IPS-11a (cell line): Measurements from ENCODE around the gene MYL5.
"Not testable (repeated sequence)": the region's sequence is repeated elsewhere in the genome, so short reads cannot be mapped to it uniquely, and the experiment has no call there.

Experiments
- H3K4me3 ChIP-seq: one replicate; pipeline ENCODE4 v1.5.1; 2013; ENCODE audit warnings: low read depth, low read length, control low read depth

The MYL5 gene

DNA sequence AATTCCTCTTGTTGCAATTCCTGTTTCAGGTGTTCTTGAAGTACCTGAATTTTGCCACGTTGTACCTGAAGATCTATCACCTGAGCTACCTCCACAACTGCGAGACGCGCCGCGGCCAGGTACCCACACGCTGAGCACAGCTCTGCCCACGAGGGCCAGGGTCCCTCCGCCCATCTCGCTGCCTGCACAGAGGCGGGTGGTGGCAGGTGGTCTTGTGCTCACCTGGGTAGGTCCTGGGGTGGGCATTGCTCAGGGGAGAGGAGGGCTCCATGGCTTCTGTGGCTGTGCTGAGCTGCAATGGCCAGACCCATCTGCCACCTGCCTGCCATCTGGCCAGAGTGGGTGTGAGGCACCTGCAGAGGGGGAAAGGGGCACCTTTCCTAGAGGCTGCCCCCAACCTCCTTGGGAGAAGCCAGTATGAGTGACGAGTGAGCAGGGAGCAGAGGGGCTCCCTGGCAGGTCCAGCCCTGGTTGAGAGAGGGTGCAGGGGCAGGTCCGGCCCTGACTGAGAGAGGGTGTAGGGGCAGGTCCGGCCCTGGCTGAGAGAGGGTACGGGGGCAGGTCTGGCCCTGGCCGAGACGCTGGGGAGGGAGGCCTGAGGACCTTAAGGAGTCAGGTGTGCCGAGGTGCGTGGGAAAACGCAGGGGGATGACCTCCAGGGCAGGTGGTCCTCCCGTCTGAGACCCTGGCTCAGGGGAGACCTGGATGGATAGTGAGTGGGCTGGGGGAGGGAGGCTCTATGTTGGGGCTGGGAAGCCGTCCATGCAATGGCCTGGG lies 38.3 kb upstream of the MYL5 start:
- H3K4me3 ChIP-seq, result no peak overlapping the region

- H3K4me3 ChIP-seq, result no peak overlapping the region
Measured at GRCh38 chr4:636628-637159, 37.6 kb upstream of the MYL5 start.

GRCh38 chr4:637536-638280 lies 36.6 kb upstream of the MYL5 start:
- H3K4me3 ChIP-seq, result no peak overlapping the region

- H3K4me3 ChIP-seq, result not testable (repeated sequence)
Measured at GRCh38 chr4:642366-642765, 32.0 kb upstream of the MYL5 start.

GRCh38 chr4:646460-646859 lies 27.9 kb upstream of the MYL5 start:
- H3K4me3 ChIP-seq, result no peak overlapping the region

GRCh38 chr4:647481-647880 lies 26.9 kb upstream of the MYL5 start:
- no peak overlapping the region for H3K4me3 ChIP-seq

- no peak overlapping the region for H3K4me3 ChIP-seq
Measured at GRCh38 chr4:648579-649292, 25.6 kb upstream of the MYL5 start.

DNA sequence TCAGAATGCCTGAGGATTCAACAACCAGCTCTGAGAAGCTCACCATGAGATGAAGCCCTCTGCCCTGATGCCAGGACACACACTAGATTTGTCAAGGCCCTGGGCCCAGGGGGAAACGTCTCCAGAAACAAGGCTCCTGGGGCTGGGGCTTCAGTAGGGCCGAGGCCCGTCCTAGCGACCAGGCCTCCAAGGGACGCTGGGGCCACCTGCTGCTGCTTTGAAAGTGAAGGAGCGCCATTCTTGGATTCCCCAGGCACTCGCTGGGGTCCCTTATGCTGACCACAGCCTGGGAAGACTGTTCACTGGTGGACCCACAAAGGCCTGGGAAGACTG lies 25.1 kb upstream of the MYL5 start:
- H3K4me3 ChIP-seq, result no peak overlapping the region

- no peak overlapping the region for H3K4me3 ChIP-seq
Measured at GRCh38 chr4:649751-650310, 24.5 kb upstream of the MYL5 start.

DNA sequence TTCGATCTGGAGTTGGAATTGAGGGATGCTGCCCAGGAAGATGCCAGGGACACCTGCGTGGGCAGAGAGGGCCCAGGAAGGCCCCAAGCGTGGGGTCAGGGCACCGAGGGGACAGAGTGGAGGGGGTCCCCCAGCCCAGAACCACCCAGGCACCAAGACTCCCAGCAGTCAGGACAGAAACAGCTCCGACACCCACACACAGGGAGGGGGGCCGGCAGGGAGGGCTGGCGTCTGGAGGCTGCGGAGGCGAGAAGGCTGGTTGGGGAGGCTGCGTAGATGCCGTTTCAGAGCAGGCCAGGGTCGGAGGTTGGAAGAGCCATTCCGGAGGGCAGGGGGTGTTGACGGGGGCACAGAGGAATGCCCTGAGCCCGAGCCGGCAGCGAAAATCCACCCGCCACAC lies 23.9 kb upstream of the MYL5 start:
- H3K4me3 ChIP-seq, result no peak overlapping the region

GRCh38 chr4:650951-651883 lies 23.1 kb upstream of the MYL5 start:
- H3K4me3 ChIP-seq, result no peak overlapping the region

DNA sequence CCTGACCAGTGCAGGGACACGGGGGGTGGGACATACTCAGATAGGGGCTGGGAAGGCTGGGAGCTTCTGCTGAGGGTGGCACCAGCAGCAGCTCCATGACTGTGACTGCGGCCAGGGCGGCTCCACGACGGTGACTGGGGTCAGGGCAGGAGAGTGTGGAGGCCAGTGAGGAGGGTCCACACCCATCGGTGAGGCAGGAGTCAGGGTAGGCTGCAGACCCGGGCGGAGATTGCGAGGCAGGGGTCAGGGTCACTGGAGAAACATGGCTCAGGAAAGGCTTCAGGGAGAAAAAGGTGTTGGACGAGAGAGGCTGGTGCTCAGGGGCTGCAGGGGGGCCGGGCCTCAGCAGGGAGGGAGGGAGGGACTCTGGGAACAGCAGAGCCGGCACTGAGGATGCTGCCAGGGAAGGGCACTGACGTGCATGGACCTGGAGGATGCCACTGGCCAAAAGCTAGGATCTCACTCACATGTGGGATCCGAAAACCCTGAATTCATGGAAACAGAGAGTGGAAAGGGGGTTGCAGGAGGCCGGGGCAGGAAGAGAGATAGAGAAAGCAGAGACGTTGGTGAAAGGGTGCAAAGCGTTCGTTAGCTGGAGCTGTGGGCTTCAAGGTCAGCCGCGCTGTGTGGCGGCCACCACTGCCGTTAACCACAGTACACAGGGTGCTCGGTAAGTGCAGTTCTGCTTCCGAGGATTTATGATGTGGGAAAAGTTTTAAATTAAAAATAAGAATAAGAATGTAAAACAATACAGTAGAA lies 22.3 kb upstream of the MYL5 start:
- H3K4me3 ChIP-seq, result no peak overlapping the region

- no peak overlapping the region for H3K4me3 ChIP-seq
Measured at GRCh38 chr4:653080-653821, 21.1 kb upstream of the MYL5 start.

GRCh38 chr4:653831-654502 lies 20.4 kb upstream of the MYL5 start:
- H3K4me3 ChIP-seq, result no peak overlapping the region

DNA sequence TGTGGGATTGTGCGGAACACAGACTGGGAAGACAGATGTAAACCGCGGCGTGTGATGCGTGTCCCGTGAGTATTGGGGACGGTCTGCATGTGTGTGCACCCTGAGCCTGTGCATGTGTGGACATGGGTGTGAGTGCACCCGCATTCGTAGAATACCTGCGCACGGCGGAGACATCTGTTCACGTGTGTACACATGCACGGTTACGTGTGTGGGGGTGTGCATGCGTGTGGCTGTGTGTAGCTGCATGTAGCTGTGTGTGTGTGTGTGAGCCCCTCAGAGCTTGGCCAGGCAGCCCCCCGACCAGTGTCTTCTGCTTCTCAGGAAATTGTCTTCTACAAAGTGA lies 19.9 kb upstream of the MYL5 start:
- no peak overlapping the region for H3K4me3 ChIP-seq

- no peak overlapping the region for H3K4me3 ChIP-seq
Measured at GRCh38 chr4:654871-655463, 19.4 kb upstream of the MYL5 start.

- H3K4me3 ChIP-seq, result no peak overlapping the region
Measured at GRCh38 chr4:655464-656151, 18.7 kb upstream of the MYL5 start.
